B cell (primary cell): Measurements from ENCODE around the gene ATG4C.

Experiments
- EZH2 ChIP-seq: IDR thresholded peaks from 2 replicates; pipeline ENCODE4 v1.6.1; 2012; ENCODE audit warnings: borderline replicate concordance, low read depth, mild to moderate bottlenecking, moderate library complexity, low read length; ENCODE audit not compliant: insufficient read depth, poor library complexity, severe bottlenecking
- TF ChIP-seq, protein P1 (sequence below): fragments of 200-600 bp; IDR thresholded peaks from one replicate; pipeline ENCODE4 v1.8.0; 2022; ENCODE audit warnings: antibody characterized with exemption, mild to moderate bottlenecking

DNA sequence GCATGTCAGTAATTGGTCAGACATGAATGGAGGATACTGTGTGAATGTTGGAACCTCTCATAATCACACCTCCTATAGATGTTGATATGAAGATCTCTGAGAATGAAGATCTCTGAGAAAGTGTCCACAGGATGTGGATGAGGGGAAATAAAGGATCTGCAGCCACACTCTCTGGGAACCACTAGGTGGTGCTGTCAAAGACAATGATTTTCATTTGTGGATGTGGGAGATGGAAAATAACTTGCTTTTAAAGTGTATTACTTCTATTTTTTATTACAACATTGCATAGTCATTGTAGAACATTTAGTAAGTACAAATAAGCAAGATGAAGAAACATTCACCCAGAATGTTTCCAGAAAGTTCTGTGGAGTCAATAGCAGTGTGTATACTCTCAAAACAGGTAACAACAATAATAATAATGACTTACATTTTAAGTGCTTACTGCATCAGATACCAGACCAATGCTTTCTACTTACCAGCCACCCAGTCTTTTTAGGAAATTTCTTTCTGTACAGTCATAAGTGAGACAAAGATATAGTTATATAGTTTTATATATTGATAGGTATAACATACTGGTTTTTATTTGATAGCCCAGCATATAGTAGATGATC lies 128.2 kb downstream of the ATG4C start:
- TF ChIP-seq, protein P1, sequence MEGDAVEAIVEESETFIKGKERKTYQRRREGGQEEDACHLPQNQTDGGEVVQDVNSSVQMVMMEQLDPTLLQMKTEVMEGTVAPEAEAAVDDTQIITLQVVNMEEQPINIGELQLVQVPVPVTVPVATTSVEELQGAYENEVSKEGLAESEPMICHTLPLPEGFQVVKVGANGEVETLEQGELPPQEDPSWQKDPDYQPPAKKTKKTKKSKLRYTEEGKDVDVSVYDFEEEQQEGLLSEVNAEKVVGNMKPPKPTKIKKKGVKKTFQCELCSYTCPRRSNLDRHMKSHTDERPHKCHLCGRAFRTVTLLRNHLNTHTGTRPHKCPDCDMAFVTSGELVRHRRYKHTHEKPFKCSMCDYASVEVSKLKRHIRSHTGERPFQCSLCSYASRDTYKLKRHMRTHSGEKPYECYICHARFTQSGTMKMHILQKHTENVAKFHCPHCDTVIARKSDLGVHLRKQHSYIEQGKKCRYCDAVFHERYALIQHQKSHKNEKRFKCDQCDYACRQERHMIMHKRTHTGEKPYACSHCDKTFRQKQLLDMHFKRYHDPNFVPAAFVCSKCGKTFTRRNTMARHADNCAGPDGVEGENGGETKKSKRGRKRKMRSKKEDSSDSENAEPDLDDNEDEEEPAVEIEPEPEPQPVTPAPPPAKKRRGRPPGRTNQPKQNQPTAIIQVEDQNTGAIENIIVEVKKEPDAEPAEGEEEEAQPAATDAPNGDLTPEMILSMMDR, result peak; percentile 75
- no peak for TF ChIP-seq EZH2
